Skeletal muscle satellite cell (primary cell): ENCODE data around the gene JAKMIP1.

Experiments used
- H3K27me3 ChIP-seq: 2 replicates; pipeline ENCODE4 v1.7.0; 2013; ENCODE audit warnings: low read length; ENCODE audit not compliant: control insufficient read depth, insufficient read depth
- H3K36me3 ChIP-seq: 2 replicates; pipeline ENCODE4 v1.7.0; 2013; ENCODE audit warnings: mild to moderate bottlenecking, control low read depth, low read length; ENCODE audit not compliant: insufficient read depth
- H3K4me1 ChIP-seq: 2 replicates; pipeline ENCODE4 v1.7.0; 2013; ENCODE audit warnings: low read length; ENCODE audit not compliant: control insufficient read depth, insufficient read depth
- H3K4me2 ChIP-seq: 2 replicates; pipeline ENCODE4 v1.7.0; 2013; ENCODE audit warnings: mild to moderate bottlenecking, low read length
- H3K4me3 ChIP-seq: 2 replicates; pipeline ENCODE4 v1.7.0; 2013; ENCODE audit warnings: low read length
- H3K9ac ChIP-seq: 2 replicates; pipeline ENCODE4 v1.7.0; 2013; ENCODE audit warnings: mild to moderate bottlenecking, low read depth, low read length, moderate library complexity
- H3K9me3 ChIP-seq: replicated peaks from 2 replicates; pipeline ENCODE4 v1.7.0; 2013; ENCODE audit warnings: mild to moderate bottlenecking, control low read depth, low read length

The JAKMIP1 gene

DNA sequence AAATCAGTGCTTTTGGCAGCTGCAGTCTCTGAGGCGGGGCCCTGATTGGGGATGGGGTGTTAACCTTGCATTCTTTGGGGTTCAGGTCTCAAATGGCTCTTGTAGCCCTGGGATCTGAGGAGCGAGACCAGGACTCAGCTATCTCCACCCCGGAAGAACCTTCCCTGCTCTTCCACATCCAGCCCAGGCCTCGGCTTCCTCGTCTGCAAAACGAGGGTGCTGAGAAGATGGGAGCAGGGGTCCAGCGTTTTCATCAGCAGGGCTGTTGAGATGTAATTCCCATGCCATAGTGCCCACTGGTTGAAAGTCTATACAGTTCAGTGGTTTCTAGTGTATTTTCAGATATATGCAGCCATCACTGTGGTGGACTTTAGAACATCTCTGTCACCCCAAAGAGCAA is 34.7 kb upstream of the JAKMIP1 start:
- Histone ChIP-seq H3K9ac (no peak overlapping the region), H3K27me3 (peaks cover 21% of the 10 kb centered on the region), H3K4me1 (no peaks in the 10 kb centered on the region), H3K4me3 (no peak overlapping the region), H3K36me3 (no peaks in the 10 kb centered on the region), H3K9me3 (no peaks in the 10 kb centered on the region), H3K4me2 (no peak overlapping the region)

DNA sequence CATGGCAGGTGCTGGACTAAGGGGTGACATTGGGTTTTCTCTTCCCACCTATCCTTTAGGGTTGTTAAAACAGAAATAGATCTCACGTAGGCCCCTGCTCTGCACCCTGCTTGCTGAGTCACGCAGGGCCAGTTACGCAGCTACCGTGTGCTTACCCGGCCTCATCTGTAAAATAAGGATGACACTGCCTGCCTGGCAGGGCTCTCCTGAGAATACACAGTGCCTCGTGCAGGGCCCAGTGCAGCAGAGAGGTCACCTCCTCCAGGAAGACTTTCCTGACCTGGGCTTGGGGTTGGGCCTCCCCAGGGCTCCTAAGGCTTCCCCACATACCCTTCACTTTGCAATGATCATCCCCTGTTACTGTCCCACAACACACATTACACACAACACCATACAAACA is 33.6 kb upstream of the JAKMIP1 start:
- H3K4me1 ChIP-seq: no peaks in the 10 kb centered on the region
- H3K4me2 ChIP-seq: no peak overlapping the region
- peaks cover 19% of the 10 kb centered on the region for H3K27me3 ChIP-seq
- no peak overlapping the region for H3K9ac ChIP-seq
- no peaks in the 10 kb centered on the region for H3K9me3 ChIP-seq
- H3K36me3 ChIP-seq: no peaks in the 10 kb centered on the region
- H3K4me3 ChIP-seq: no peak overlapping the region

- Histone ChIP-seq H3K4me3 (no peak overlapping the region), H3K9ac (no peak overlapping the region), H3K36me3 (no peaks in the 10 kb centered on the region), H3K27me3 (peaks cover 26% of the 10 kb centered on the region), H3K4me2 (no peak overlapping the region), H3K4me1 (no peaks in the 10 kb centered on the region), H3K9me3 (no peaks in the 10 kb centered on the region)
These were observed 32.8 kb upstream of the JAKMIP1 start for GRCh38 chr4:6232836-6233785.

DNA sequence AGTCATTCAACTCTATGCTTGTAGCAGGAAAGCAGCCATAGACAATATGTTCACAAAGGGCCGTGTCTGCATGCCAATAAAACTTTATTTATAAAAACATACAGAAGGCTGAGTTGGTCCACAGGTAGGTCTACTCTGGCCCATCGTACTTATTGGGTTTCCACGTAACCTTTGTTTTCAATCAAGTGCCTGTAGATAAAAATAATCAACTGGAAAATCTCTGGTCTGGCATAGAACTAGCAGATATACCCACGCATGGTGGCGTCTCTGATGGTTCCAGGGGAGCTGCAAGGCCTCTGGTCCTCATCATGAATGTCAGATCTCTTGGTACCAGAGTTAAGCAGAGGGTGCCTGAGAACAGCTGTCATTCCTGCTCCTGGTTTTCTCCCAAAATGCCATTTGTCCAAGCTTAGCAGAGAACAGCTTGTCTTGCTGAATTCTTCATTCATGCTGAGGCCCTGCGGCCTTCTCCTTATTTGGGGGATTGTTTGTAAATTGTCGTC is 31.4 kb upstream of the JAKMIP1 start:
- H3K4me2 ChIP-seq: no peak overlapping the region
- no peaks in the 10 kb centered on the region for H3K36me3 ChIP-seq
- peaks cover 27% of the 10 kb centered on the region for H3K27me3 ChIP-seq
- H3K4me1 ChIP-seq: no peaks in the 10 kb centered on the region
- no peak overlapping the region for H3K4me3 ChIP-seq
- H3K9me3 ChIP-seq: no peaks in the 10 kb centered on the region
- no peak overlapping the region for H3K9ac ChIP-seq

DNA sequence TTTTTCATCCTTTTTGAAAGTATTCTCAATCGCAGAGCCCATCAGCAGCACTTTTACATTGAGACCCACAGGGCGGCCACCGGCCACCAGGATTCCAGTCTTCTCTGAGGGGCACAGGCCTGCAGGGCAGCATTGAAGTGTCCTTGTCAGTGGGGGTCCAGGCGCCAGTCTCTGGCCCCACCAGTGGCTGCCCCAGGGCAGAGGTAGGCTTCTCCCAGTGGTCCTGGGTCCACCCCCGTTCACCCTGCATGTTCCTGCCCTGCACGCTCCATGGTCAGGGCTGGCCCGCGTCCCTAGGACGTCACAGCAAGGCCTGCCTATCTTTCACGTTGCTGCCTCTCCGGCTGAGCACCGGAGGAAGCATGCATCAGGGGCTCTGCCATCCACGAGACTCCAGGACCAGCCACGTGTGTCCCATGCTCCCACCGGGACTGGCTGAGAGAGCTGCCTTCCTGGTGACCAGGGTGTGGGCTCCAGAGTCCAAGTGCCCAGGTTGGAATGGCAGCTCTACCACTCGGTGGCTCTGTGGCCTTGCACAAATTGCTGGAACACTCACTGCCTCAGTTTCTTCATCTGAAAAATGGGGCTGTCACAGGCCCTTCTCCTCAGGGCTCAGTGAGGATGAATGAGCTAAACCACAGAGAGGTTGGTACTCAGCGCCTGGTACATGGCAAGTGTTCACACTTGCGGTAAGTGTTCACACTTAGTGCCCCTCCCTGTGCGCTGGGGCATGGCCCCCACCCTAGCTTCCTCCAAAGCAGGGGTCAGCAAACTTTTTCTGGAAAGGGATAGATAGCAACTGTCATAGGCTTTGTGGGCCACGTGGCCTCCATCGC is 30.7 kb upstream of the JAKMIP1 start:
- peaks cover 24% of the 10 kb centered on the region for H3K27me3 ChIP-seq
- H3K4me1 ChIP-seq: no peaks in the 10 kb centered on the region
- H3K9ac ChIP-seq: no peak overlapping the region
- H3K4me2 ChIP-seq: no peak overlapping the region
- H3K36me3 ChIP-seq: no peaks in the 10 kb centered on the region
- H3K9me3 ChIP-seq: no peaks in the 10 kb centered on the region
- H3K4me3 ChIP-seq: no peak overlapping the region

GRCh38 chr4:6230502-6230785 is 30.1 kb upstream of the JAKMIP1 start:
- H3K4me3 ChIP-seq: no peak overlapping the region
- H3K4me1 ChIP-seq: no peaks in the 10 kb centered on the region
- no peak overlapping the region for H3K9ac ChIP-seq
- no peaks in the 10 kb centered on the region for H3K36me3 ChIP-seq
- no peak overlapping the region for H3K4me2 ChIP-seq
- H3K27me3 ChIP-seq: peaks cover 18% of the 10 kb centered on the region
- H3K9me3 ChIP-seq: no peaks in the 10 kb centered on the region

GRCh38 chr4:6229671-6230501 is 29.5 kb upstream of the JAKMIP1 start:
- Histone ChIP-seq H3K9me3 (no peaks in the 10 kb centered on the region), H3K4me3 (no peak overlapping the region), H3K36me3 (no peaks in the 10 kb centered on the region), H3K9ac (no peak overlapping the region), H3K4me2 (no peak overlapping the region), H3K4me1 (no peaks in the 10 kb centered on the region), H3K27me3 (peaks cover 12% of the 10 kb centered on the region)

GRCh38 chr4:6229095-6229494 is 28.7 kb upstream of the JAKMIP1 start:
- Histone ChIP-seq H3K4me2 (no peak overlapping the region), H3K9ac (no peak overlapping the region), H3K36me3 (no peaks in the 10 kb centered on the region), H3K4me3 (no peak overlapping the region), H3K27me3 (peaks cover 11% of the 10 kb centered on the region), H3K4me1 (no peaks in the 10 kb centered on the region), H3K9me3 (no peaks in the 10 kb centered on the region)

- Histone ChIP-seq H3K4me2 (no peak overlapping the region), H3K27me3 (peaks cover 11% of the 10 kb centered on the region), H3K9me3 (no peaks in the 10 kb centered on the region), H3K36me3 (no peaks in the 10 kb centered on the region), H3K9ac (no peak overlapping the region), H3K4me3 (no peak overlapping the region), H3K4me1 (no peaks in the 10 kb centered on the region)
These were observed 28.1 kb upstream of the JAKMIP1 start for GRCh38 chr4:6228158-6229067.

- Histone ChIP-seq H3K9ac (no peak overlapping the region), H3K4me2 (no peak overlapping the region), H3K27me3 (peaks cover 15% of the 10 kb centered on the region), H3K9me3 (no peaks in the 10 kb centered on the region), H3K4me1 (no peaks in the 10 kb centered on the region), H3K4me3 (no peak overlapping the region), H3K36me3 (no peaks in the 10 kb centered on the region)
These were observed 27.2 kb upstream of the JAKMIP1 start for GRCh38 chr4:6227412-6228157.
